Amniotic stem cell (primary cell): ENCODE data around the gene SPIN4.
"Not testable (repeated sequence)": the region's sequence is repeated elsewhere in the genome, so short reads cannot be mapped to it uniquely, and the experiment has no call there.

Experiments
- DNase-seq: peaks from one replicate; lab custom pipeline; 2025; lab: John Stamatoyannopoulos, UW

The SPIN4 gene

GRCh38 chrX:63350941-63351616 lies at the start of gene SPIN4:
Gene SPIN4 (minus strand): TSS chrX:63351332. CDS start chrX:63350819, 513 bp downstream.
- DNase-seq, result peak; percentile 71

GRCh38 chrX:63400340-63400739 lies 49.2 kb upstream of the SPIN4 start:
- no peak for DNase-seq

GRCh38 chrX:63394872-63395271 lies 43.7 kb upstream of the SPIN4 start:
- no peak for DNase-seq

GRCh38 chrX:63393094-63393493 lies 42.0 kb upstream of the SPIN4 start:
- DNase-seq, result not testable (repeated sequence)

- no peak for DNase-seq
Observed at GRCh38 chrX:63387411-63387810, 36.3 kb upstream of the SPIN4 start.

GRCh38 chrX:63384263-63384662 lies 33.1 kb upstream of the SPIN4 start:
- DNase-seq, result not testable (repeated sequence)

GRCh38 chrX:63373012-63373411 lies 21.9 kb upstream of the SPIN4 start:
- not testable (repeated sequence) for DNase-seq

- not testable (repeated sequence) for DNase-seq
Observed at GRCh38 chrX:63367699-63368098, 16.6 kb upstream of the SPIN4 start.

- DNase-seq, result no peak
Observed at GRCh38 chrX:63363788-63364187, 12.7 kb upstream of the SPIN4 start.

- no peak for DNase-seq
Observed at GRCh38 chrX:63361494-63361893, 10.4 kb upstream of the SPIN4 start.

GRCh38 chrX:63354484-63354883 lies 3.4 kb upstream of the SPIN4 start:
- no peak for DNase-seq

- no peak for DNase-seq
Observed at GRCh38 chrX:63350465-63350877, 661 bp downstream of the SPIN4 start.

GRCh38 chrX:63349307-63349706 lies 1.8 kb downstream of the SPIN4 start:
- no peak for DNase-seq

- no peak for DNase-seq
Observed at GRCh38 chrX:63330681-63331080, 20.5 kb downstream of the SPIN4 start.

GRCh38 chrX:63327788-63328187 lies 23.3 kb downstream of the SPIN4 start:
- DNase-seq, result no peak

GRCh38 chrX:63299596-63299995 lies 51.5 kb downstream of the SPIN4 start:
- no peak for DNase-seq
